ENCODE data around the gene TMEM200C. TPM values are rescaled to one million over a fixed set of nuclear protein-coding genes. Genes with fewer than 3 reads are reported as not detected.

TMEM200C gene
- not detected for total RNA-seq

DNA sequence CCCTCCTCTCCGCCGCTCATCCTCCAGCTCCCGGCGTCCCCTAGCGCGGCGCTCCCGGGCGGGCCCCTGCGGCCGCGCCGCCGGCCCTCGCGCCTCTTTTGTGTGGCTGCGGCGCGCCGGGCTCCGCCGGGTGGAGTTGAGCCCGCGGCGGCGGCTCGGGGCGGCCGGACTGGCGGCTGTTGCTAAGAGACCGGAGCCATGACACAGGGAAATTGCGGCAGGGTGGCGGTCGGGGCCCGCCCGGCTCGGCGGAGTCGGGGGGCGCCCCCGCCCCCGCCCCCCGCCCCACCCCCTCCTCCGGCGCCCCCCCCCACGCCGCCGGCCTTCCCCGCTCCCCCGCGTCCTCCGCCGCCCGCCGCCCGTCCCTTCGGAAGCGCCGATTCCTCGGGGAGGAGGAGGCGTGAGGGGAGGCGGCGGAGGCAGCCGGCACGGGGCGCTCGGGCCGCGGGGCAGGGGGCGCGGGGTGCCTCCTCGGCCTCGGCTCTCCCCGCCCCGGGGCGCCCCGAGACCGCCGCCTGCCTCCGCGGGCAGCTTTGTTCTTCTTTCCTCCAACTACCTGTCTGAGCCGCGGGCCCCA is at the start of gene TMEM200C:
TMEM200C (minus strand) TSS at position 224 of the 577 bp plus-strand sequence. CDS start 3,459 bp downstream, outside the sequence.
- H3K4me3 Mint-ChIP-seq, result no peak within 1 kb of the TSS

DNA sequence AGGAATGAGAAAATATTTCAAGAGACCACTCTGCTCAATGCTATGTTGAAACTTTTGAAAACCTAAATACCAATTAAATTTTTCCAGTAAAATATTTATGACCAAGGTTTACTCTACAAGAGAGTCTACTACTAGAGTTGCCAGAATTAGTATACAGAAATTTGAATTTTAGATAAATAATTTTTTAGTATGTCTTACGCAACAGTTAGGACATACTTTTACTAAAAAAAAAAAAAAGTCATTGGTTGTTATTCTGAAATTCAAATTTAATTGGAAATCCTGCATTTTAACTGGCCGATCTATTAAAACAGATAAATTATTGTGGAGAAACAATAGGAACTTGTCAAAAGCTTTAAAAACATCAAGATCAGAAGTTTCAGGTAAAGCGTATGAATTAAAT is 49.1 kb upstream of the TMEM200C start:
- H3K4me3 Mint-ChIP-seq, result no peak overlapping the region
- ChIA-PET POLR2A (no interaction called here), CTCF (no interaction called here)

More for the DNA sequence above, at the start of gene TMEM200C:
- Mint-ChIP-seq H3K27me3 (peaks cover 68% of the 10 kb centered on the region), H3K36me3 (ENCODE audit: low read depth) (no peaks in the 10 kb centered on the region), H3K27ac (no peak within 1 kb of the TSS), H3K4me1 (peaks cover 7% of the 10 kb centered on the region), H3K9me3 (no peaks in the 10 kb centered on the region)
- ChIA-PET POLR2A (no interaction called here), CTCF (no interaction called here)
- DNase-seq, result no peak

DNA sequence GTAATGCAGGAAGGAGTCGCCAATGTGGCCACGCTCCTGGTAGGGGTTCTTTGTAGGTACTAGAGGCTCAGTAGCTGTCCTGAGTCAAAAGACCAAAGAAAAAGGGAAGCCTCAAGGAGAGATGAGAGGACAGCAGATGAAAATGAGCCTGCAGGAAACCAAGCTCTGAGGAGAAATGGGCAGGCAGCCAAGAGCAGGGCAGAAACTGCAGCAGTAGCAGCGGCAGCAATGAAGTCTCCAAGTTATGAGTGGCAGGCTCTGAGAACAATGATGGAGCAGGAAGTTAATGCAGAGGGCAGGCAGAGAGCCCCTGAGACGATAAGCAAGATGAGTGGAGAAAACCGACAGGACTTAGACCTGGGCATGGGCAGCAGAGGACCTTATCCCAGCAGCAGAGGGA is 48.2 kb upstream of the TMEM200C start:
- CTCF ChIA-PET, result no interaction called here
- H3K27me3 Mint-ChIP-seq, result peaks cover 4% of the 10 kb centered on the region
- POLR2A ChIA-PET, result no interaction called here
- no peak overlapping the region for H3K27ac Mint-ChIP-seq
- no peak for DNase-seq
- no peaks in the 10 kb centered on the region for H3K4me1 Mint-ChIP-seq
- H3K9me3 Mint-ChIP-seq, result no peaks in the 10 kb centered on the region
- H3K36me3 Mint-ChIP-seq (ENCODE audit: low read depth), result no peaks in the 10 kb centered on the region
- no peak overlapping the region for H3K4me3 Mint-ChIP-seq

More for the DNA sequence above, 49.1 kb upstream of the TMEM200C start:
- no peaks in the 10 kb centered on the region for H3K36me3 Mint-ChIP-seq (ENCODE audit: low read depth)
- H3K27ac Mint-ChIP-seq, result no peak overlapping the region
- H3K27me3 Mint-ChIP-seq, result peaks cover 4% of the 10 kb centered on the region
- DNase-seq, result no peak
- no peaks in the 10 kb centered on the region for H3K4me1 Mint-ChIP-seq
- H3K9me3 Mint-ChIP-seq, result no peaks in the 10 kb centered on the region

DNA sequence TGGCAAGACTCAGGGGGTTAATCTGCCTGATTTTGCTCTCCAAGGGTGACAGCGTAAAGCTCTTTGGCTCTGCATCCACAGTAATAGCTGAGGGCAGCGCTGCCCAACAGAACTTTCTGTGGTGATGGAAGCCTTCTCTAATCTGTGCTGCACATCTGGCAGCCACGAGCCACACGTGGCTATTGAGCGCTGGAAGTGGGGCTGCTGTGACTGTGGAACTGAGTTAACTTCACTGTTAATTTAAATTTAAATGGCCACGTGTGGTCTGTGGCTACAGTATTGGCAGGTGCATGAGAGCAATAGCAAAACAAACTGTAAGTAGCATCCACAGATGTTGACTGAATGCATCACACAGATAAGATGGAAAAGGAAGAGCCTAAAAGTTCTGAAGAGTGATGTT is 47.3 kb upstream of the TMEM200C start:
- H3K4me3 Mint-ChIP-seq, result no peak overlapping the region

DNA sequence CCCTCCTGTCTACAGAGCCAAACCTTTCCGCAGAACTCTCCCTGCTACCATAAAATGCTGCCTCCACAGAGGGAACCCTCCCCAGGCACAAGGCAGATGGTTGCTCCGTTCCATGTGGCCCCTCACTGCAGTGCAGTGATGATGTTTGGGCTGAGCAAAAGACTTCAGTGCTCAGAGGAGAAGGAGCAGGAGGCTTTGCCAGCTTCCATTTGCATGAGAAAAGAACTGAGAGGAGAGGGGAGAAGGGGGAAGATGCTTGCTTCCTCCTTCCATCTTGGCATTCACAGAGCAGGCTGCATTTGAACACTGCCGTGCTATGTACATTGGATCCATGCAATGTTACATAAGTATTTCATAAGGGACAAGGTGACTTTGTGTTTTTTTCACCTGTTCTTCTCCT is 46.6 kb upstream of the TMEM200C start:
- Mint-ChIP-seq H3K27me3 (peaks cover 2% of the 10 kb centered on the region), H3K4me1 (no peaks in the 10 kb centered on the region), H3K27ac (no peak overlapping the region), H3K36me3 (ENCODE audit: low read depth) (no peaks in the 10 kb centered on the region), H3K9me3 (no peaks in the 10 kb centered on the region), H3K4me3 (no peak overlapping the region)
- ChIA-PET POLR2A (no interaction called here), CTCF (no interaction called here)
- no peak for DNase-seq

More for the DNA sequence above, 47.3 kb upstream of the TMEM200C start:
- no peak overlapping the region for H3K27ac Mint-ChIP-seq
- no peaks in the 10 kb centered on the region for H3K4me1 Mint-ChIP-seq
- H3K36me3 Mint-ChIP-seq (ENCODE audit: low read depth), result no peaks in the 10 kb centered on the region
- H3K27me3 Mint-ChIP-seq, result peaks cover 4% of the 10 kb centered on the region
- ChIA-PET CTCF (interaction anchor here (0.6 kb wide), 2 partner anchors 118 to 1491 kb away, joined by 3 read pairs; no protein-coding TSS in a partner anchor), POLR2A (no interaction called here)
- no peak for DNase-seq
- H3K9me3 Mint-ChIP-seq, result no peaks in the 10 kb centered on the region

DNA sequence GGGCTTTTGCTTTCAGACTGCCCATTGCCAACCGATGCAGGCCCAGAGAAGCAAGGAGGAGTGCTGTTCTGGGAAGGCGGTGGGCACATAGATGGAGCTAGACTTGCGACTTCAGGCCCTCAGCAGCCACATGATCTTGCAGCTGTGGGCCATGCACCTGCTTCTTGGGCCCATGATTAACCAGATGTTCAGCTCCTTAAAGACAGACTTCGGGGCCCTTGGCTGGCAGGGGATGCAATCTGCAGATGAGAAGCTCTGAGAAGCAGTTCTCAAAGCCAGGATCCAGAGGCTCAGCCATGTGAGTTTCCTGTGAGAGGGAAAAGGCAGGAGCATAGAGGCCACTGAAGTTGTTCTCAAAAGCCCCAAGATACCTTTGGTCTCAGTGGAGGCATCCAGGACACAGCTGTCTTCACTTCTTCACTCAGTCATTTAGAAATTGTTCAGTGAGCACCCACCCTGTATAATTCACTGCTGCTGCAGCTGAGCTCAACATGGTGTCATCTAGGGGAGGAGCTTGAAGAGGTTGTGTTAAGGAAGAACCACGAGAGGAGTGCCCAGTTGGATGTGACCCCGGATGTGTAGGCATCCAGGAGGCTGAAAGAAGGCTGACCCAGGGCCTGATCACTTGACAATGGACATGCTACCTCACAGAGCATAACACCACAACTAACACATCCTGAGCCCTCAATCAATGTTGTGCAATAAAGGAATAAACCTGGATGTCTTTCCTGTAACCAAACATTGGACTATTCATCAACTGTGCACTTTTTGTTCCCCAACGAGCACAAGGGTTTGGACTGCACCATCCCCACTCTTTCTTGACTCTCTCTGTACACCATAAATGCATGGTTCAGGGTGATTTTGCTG is 44.7 kb upstream of the TMEM200C start:
- no peaks in the 10 kb centered on the region for H3K4me1 Mint-ChIP-seq
- H3K27ac Mint-ChIP-seq, result no peak overlapping the region
- no peak for DNase-seq
- POLR2A ChIA-PET, result no interaction called here
- no peak overlapping the region for H3K4me3 Mint-ChIP-seq
- no peaks in the 10 kb centered on the region for H3K9me3 Mint-ChIP-seq
- CTCF ChIA-PET, result no interaction called here
- H3K27me3 Mint-ChIP-seq, result peaks cover 2% of the 10 kb centered on the region
- H3K36me3 Mint-ChIP-seq (ENCODE audit: low read depth), result no peaks in the 10 kb centered on the region

DNA sequence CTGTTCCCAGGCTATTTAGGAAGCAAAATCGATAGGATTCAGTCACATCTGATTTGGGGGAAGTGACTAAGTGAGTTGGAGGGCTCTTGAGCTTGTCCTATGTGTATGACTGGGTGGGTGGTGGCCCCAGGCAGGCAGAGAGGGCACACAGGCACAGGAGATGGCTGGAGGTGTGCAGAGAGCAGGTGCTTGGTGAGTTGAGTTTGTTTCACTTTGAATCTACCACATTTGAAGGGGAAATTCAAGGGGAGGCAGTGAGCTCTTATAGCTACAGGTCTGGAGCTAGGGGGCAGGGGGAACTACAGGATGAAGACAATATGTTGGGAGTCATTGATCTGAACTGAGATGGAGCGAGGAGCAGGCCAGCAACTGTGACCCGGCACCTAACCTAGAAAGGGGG is 42.5 kb upstream of the TMEM200C start:
- POLR2A ChIA-PET, result no interaction called here
- Mint-ChIP-seq H3K27me3 (peaks cover 2% of the 10 kb centered on the region), H3K9me3 (no peaks in the 10 kb centered on the region), H3K4me1 (no peaks in the 10 kb centered on the region), H3K4me3 (no peak overlapping the region), H3K36me3 (ENCODE audit: low read depth) (no peaks in the 10 kb centered on the region), H3K27ac (no peak overlapping the region)
- DNase-seq, result no peak
- CTCF ChIA-PET, result no interaction called here

DNA sequence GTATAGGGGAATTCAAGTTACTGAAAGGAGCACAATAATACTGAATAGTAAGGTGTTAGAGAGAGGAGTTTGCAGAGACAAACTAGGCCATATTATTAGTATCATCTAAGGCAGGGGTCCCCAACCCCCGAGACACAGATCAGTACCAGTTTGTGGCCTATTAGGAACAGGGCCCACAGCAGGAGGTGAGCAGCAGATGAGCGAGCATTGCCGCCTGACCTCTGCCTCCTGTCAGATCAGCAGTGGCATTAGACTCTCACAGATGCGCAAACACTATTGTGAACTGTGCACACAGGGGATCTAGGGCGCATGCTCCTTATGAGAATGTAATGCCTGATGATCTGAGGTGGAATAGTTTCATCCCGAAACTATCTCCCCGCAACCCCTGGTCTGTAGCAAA is 41.8 kb upstream of the TMEM200C start:
- DNase-seq, result no peak
- ChIA-PET POLR2A (no interaction called here), CTCF (no interaction called here)
- Mint-ChIP-seq H3K9me3 (no peaks in the 10 kb centered on the region), H3K27ac (no peak overlapping the region), H3K4me1 (no peaks in the 10 kb centered on the region), H3K36me3 (ENCODE audit: low read depth) (no peaks in the 10 kb centered on the region), H3K27me3 (peaks cover 2% of the 10 kb centered on the region), H3K4me3 (no peak overlapping the region)

DNA sequence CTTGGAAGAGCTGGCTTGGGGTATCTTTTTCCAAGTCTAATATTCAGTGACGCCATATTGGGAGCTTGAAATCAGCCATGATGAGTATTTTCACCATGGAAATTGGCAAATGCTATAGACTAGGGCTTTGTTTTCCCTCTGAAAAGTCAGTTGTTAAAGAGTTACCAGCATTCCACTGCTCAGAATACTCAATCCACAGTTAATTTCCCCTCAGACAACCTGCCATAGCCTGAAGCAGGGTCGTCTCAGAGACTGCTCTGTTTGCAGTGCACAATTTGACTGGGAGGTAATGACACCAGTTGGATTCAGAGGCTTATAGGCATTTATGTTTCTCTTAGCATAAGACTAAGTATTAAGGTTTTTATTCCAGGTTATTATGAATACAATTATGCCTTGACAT is 35.5 kb upstream of the TMEM200C start:
- Mint-ChIP-seq H3K9me3 (peaks cover 5% of the 10 kb centered on the region), H3K4me3 (no peak overlapping the region), H3K4me1 (no peaks in the 10 kb centered on the region), H3K27me3 (peaks cover 7% of the 10 kb centered on the region), H3K36me3 (ENCODE audit: low read depth) (no peaks in the 10 kb centered on the region), H3K27ac (no peak overlapping the region)
- CTCF ChIA-PET, result no interaction called here
- POLR2A ChIA-PET, result no interaction called here
- no peak for DNase-seq

DNA sequence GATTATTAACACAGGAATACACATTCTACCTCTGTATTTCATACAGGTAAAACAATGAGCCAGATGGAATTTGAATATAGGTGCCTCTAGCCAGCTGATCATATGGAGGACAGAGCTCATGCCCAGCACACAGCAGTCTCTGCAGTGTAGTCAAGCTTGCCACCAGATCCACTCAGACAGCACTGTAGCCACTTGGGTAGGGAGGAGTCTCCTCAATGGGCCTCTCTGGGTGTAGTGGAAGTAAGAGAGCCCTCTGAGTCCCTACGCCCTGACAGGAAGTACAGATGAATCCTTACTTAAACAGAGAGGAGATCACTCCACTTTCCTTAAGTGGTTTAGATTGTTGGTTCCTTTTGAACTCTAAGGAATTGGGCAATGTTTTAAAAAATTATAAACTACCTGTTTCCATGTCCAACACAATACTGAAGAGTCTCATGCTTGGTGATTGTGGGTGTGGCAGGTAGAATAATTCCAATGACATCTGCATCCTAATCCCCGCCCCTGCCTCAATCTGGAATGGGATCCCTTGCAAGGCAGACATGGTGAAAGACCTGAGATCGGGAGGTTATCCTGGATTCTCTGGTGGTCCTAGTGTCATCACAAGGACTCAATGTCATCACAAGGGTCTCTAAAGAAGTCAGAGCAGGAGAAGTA is 23.0 kb upstream of the TMEM200C start:
- peaks cover 3% of the 10 kb centered on the region for H3K27me3 Mint-ChIP-seq
- no peak overlapping the region for H3K27ac Mint-ChIP-seq
- H3K4me3 Mint-ChIP-seq, result no peak overlapping the region
- H3K4me1 Mint-ChIP-seq, result no peaks in the 10 kb centered on the region
- ChIA-PET POLR2A (no interaction called here), CTCF (no interaction called here)
- H3K9me3 Mint-ChIP-seq, result no peaks in the 10 kb centered on the region
- no peak for DNase-seq
- no peaks in the 10 kb centered on the region for H3K36me3 Mint-ChIP-seq (ENCODE audit: low read depth)

DNA sequence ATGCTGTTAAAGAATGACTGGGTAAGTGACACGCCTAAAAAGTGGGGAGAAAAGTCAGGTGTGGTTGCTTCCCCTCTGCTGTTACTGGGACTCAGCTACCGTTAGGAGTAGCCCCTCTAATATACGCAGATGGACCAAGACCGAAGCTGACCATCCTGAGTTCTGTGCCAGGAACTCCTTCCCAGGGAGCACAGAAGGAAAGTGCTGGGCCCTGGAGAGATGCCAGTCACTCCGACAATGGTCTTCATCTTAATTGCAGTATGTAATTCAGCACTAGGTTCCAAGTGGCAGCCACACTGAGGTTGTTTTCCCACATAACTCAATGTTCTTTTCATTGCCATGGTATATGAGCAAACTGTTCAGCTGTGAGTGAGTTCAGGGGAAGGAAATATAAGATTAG is 19.6 kb upstream of the TMEM200C start:
- ChIA-PET CTCF (no interaction called here), POLR2A (no interaction called here)
- Mint-ChIP-seq H3K9me3 (no peaks in the 10 kb centered on the region), H3K4me3 (no peak overlapping the region), H3K27ac (no peak overlapping the region), H3K27me3 (peaks cover 3% of the 10 kb centered on the region), H3K4me1 (no peaks in the 10 kb centered on the region), H3K36me3 (ENCODE audit: low read depth) (no peaks in the 10 kb centered on the region)
- no peak for DNase-seq

DNA sequence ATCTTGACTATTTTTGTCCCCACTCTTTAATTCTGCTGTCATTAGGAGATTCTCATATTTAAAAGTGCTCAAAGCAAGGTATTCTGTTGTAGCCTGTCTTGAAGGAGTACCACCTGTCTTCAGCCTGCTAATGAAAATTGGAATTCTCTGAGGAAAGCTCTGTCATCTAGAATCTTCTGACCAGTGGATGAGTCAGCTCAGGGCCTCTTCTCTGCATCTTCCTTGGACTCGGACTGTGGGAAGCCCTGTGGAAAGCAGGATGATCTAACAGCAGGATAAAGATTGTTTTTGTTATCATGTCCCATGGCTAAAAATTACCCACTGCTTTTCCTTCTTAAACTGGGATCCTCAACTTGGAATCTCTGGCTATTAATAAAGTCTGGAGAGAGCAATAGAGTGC is 18.7 kb upstream of the TMEM200C start:
- no peak overlapping the region for H3K27ac Mint-ChIP-seq
- DNase-seq, result no peak
- CTCF ChIA-PET, result no interaction called here
- no peak overlapping the region for H3K4me3 Mint-ChIP-seq
- H3K4me1 Mint-ChIP-seq, result no peaks in the 10 kb centered on the region
- H3K36me3 Mint-ChIP-seq (ENCODE audit: low read depth), result no peaks in the 10 kb centered on the region
- H3K27me3 Mint-ChIP-seq, result peaks cover 3% of the 10 kb centered on the region
- H3K9me3 Mint-ChIP-seq, result no peaks in the 10 kb centered on the region
- POLR2A ChIA-PET, result no interaction called here

DNA sequence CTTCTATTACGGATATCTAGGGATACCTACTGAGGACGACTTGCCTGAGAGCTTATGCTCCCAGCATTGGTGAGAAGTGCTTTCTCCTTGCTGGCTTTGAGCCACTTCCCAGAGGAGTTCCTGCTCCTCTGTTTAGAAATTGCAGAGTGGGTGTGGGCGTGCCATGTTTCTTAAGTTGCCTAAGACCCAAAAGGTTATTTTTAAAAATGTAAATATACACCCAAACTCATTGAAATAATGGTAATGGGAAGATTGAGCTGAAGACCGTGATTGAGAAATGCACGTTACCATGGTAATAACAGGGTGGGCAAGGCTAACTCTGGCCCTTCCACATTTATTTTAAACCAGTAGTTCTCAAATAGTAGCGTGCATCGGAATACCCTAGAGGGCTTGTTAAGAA is 17.2 kb upstream of the TMEM200C start:
- H3K27ac Mint-ChIP-seq, result no peak overlapping the region
- CTCF ChIA-PET, result no interaction called here
- no peaks in the 10 kb centered on the region for H3K36me3 Mint-ChIP-seq (ENCODE audit: low read depth)
- POLR2A ChIA-PET, result no interaction called here
- no peaks in the 10 kb centered on the region for H3K9me3 Mint-ChIP-seq
- no peak overlapping the region for H3K4me3 Mint-ChIP-seq
- no peak for DNase-seq
- no peaks in the 10 kb centered on the region for H3K4me1 Mint-ChIP-seq
- H3K27me3 Mint-ChIP-seq, result peaks cover 5% of the 10 kb centered on the region

All from activated CD4-positive, alpha-beta T cell treated with anti-CD3 and anti-CD28 coated beads, Interleukin-2, amount 10 ng/mL, durations not matched to agents 7 days and 5 days (primary cell).